Kidney epithelial cell (primary cell): ENCODE measurements around the gene ANKRD62. TPM values are rescaled to one million over a fixed set of nuclear protein-coding genes. Genes with fewer than 3 reads are reported as not detected.
"Not testable (repeated sequence)": the region's sequence is repeated elsewhere in the genome, so short reads cannot be mapped to it uniquely, and the experiment has no call there.

Experiments
- DNase-seq: peaks from one replicate; pipeline ENCODE4 v3.0.0-alpha.2; 2010; ENCODE audit warnings: low read depth
- H3K27me3 ChIP-seq: 2 replicates; pipeline ENCODE4 v1.6.0; 2011; ENCODE audit warnings: low read length; ENCODE audit not compliant: control insufficient read depth, insufficient read depth
- H3K36me3 ChIP-seq: 2 replicates; pipeline ENCODE4 v1.5.1; 2011; ENCODE audit warnings: low read length; ENCODE audit not compliant: control insufficient read depth, insufficient read depth
- H3K4me3 ChIP-seq: 2 replicates; pipeline ENCODE4 v1.5.1; 2011; ENCODE audit warnings: low read depth, mild to moderate bottlenecking, control low read depth, low read length
- CTCF ChIP-seq: IDR thresholded peaks from 2 replicates; pipeline ENCODE4 v1.5.1; 2011; ENCODE audit warnings: mild to moderate bottlenecking, moderate library complexity, low read length, control low read depth, inconsistent platforms; ENCODE audit not compliant: insufficient read depth, poor library complexity, severe bottlenecking
- total RNA-seq: library from RNA; depleted of rRNA; stranded (reverse); fragments of >200 nt; gene quantifications from 2 replicates; pipeline ENCODE4 v1.2.3, GENCODE V29; 2015

The ANKRD62 gene
- total RNA-seq, 1 donor from 2014 or later, result not detected

- no peaks in the 10 kb centered on the region for H3K36me3 ChIP-seq
- no peaks in the 10 kb centered on the region for H3K27me3 ChIP-seq
- no peak for DNase-seq
- H3K4me3 ChIP-seq, result no peak overlapping the region
- TF ChIP-seq CTCF, result no peak
Observed at GRCh38 chr18:12062974-12063373, 30.7 kb upstream of the ANKRD62 start.

DNA sequence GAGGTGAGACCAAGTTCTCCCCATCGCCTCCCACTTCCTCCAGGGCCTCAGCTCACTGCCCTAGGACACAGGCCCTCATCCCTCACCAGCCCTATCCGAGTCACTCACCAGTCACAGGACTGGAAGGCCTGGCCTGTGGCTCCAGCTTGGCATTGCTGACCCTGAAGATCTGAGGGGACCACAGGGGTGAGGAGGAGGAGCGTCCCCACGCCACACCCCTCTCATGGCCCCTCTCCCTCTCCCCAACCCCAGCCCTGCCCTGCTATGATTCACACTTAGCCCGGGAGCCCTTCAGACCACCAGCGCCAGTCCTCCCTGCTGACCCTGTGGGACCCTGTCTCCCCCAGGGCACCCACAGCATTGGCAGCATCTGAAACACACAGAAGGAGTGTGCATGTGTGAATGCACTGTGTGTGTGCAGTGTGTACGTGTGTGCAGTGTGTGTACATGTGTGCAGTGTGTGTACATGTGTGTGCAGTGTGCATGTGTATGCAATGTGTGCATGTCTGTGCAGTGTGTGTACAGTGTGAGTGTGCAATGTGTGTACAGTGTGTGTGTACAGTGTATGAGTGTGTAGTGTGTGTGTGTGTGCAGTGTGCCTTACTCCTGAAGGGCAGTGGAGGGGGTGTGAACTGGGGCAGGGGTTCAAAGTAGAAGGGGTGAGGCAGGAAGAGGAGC lies 29.4 kb upstream of the ANKRD62 start:
- no peak for DNase-seq
- no peaks in the 10 kb centered on the region for H3K27me3 ChIP-seq
- H3K4me3 ChIP-seq, result no peak overlapping the region
- no peaks in the 10 kb centered on the region for H3K36me3 ChIP-seq
- no peak for TF ChIP-seq CTCF

DNA sequence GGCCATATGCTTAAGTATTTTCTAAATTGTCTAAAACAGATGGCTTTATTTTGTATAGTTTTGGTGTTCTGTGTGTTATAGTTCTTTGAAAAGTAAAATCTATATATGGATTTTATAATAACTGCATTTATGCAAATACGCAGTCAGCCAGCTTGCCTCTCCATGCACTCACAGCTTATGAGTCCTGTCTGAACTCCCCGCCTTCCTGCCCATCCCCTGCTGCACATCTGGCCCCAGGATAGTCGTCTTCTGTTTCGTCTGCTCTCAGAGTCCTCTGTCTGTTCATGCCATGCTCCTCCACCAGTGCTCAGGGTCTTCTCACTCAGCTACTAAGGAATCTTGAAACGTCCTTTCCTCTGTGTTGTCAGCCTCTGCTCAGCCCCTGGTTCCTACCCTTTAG lies 28.2 kb upstream of the ANKRD62 start:
- no peak for DNase-seq
- Histone ChIP-seq H3K4me3 (no peak overlapping the region), H3K27me3 (no peaks in the 10 kb centered on the region), H3K36me3 (no peaks in the 10 kb centered on the region)
- TF ChIP-seq CTCF, result no peak

DNA sequence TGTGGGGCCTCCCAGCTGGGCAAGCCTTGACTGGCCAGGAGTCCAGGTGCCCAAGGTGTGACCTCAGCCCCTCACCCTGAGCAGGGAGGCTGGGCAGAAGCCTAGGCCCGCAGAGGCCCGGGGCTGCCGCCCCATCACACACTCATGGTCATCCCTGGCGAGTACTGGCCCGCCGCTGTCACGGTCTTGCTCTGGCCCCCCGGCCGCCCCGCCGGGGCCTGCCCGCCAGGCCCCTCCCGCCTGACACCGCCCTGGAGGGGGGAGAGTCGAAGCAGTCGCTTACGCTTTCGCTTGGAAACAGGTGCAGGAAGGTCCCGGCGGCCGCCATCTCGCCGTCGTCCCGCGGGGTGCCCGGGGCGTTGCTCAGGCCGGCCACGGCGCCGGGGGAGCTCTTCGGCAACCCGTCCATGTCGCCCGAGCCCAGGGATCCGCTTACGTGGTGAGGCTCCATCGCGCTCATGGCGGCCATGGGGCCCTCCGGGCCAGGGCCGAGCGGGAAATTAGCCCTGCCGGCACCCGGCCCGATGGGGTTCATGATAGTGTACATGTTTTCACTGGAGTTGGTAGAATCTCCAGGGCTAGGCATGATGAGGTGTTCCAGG lies 26.6 kb upstream of the ANKRD62 start:
- DNase-seq, result no peak
- no peak for TF ChIP-seq CTCF
- Histone ChIP-seq H3K36me3 (no peaks in the 10 kb centered on the region), H3K4me3 (no peak overlapping the region), H3K27me3 (no peaks in the 10 kb centered on the region)

DNA sequence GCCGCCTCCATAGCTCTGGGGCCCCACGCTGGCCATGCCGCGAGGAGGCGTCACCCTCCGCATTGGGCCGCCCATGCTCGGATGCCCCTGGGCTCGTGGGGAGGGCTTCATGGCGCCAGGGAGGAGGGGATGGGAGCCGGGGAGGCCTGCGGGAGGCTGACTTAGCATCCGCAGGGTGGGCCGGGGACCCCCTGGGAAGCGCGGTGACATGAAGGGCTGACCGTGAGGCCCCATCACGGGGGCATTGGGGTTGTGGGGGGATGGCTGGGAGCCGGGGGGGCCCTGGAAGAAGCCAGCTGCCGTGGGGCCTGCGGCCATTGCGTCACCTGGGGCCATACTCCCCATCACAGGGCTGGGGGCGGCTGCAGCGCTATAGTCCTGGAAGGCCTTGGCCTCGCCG lies 26.0 kb upstream of the ANKRD62 start:
- Histone ChIP-seq H3K4me3 (no peak overlapping the region), H3K27me3 (no peaks in the 10 kb centered on the region), H3K36me3 (no peaks in the 10 kb centered on the region)
- DNase-seq, result no peak
- no peak for TF ChIP-seq CTCF

- H3K27me3 ChIP-seq, H3K4me3 ChIP-seq, H3K36me3 ChIP-seq, DNase-seq: not testable (repeated sequence)
Observed at GRCh38 chr18:12068316-12068949, 25.2 kb upstream of the ANKRD62 start.
